HL-60 (cell line): ENCODE data around the gene PTPRN2.

ENCODE experiments used
- DNase-seq, 2 experiments: peaks; one replicate each; pipeline ENCODE4 v3.0.0-alpha.2; 2010 to 2020; ENCODE audit warnings: low read depth in 1 of 2, low spot score in 1 of 2
- H3K27ac ChIP-seq: fragments of 250-450 bp; sonication (Bioruptor Pico); replicated peaks from 2 replicates; pipeline ENCODE4 v1.5.1; 2020; ENCODE audit warnings: mild to moderate bottlenecking, moderate library complexity
- H3K27me3 ChIP-seq: fragments of 250-450 bp; sonication (Bioruptor Pico); 2 replicates; pipeline ENCODE4 v1.5.1; 2021; ENCODE audit warnings: mild to moderate bottlenecking, moderate library complexity; ENCODE audit not compliant: insufficient read depth, poor library complexity, severe bottlenecking
- H3K4me3 ChIP-seq: replicated peaks from 2 replicates; pipeline ENCODE4 v1.5.1; 2011; ENCODE audit warnings: mild to moderate bottlenecking, control low read depth, low read length; ENCODE audit not compliant: insufficient read depth
- CTCF ChIP-seq: IDR thresholded peaks from one replicate; pipeline ENCODE4 v1.5.1; 2011; ENCODE audit warnings: low read length, control low read depth, inconsistent platforms; ENCODE audit not compliant: insufficient read depth
- GABPA ChIP-seq: IDR thresholded peaks from 2 replicates; pipeline ENCODE4 v1.6.1; 2012; ENCODE audit warnings: low read depth
- POLR2AphosphoS5 ChIP-seq: IDR thresholded peaks from 2 replicates; pipeline ENCODE4 v1.6.1; 2012; ENCODE audit warnings: low read depth
- SPI1 ChIP-seq: IDR thresholded peaks from 2 replicates; pipeline ENCODE4 v1.6.1; 2012; ENCODE audit warnings: low read depth, mild to moderate bottlenecking, borderline replicate concordance
- TF ChIP-seq, protein P1 (sequence below): IDR thresholded peaks from 2 replicates; pipeline ENCODE4 v1.6.1; 2012; ENCODE audit warnings: low read depth; ENCODE audit not compliant: insufficient replicate concordance

PTPRN2 gene

GRCh38 chr7:157537056-157537455, 1050.6 kb downstream of the PTPRN2 start:
- no peak for TF ChIP-seq SPI1
- TF ChIP-seq POLR2AphosphoS5: no peak
- no peak for TF ChIP-seq CTCF
- no peak for TF ChIP-seq GABPA
- TF ChIP-seq, protein P1, sequence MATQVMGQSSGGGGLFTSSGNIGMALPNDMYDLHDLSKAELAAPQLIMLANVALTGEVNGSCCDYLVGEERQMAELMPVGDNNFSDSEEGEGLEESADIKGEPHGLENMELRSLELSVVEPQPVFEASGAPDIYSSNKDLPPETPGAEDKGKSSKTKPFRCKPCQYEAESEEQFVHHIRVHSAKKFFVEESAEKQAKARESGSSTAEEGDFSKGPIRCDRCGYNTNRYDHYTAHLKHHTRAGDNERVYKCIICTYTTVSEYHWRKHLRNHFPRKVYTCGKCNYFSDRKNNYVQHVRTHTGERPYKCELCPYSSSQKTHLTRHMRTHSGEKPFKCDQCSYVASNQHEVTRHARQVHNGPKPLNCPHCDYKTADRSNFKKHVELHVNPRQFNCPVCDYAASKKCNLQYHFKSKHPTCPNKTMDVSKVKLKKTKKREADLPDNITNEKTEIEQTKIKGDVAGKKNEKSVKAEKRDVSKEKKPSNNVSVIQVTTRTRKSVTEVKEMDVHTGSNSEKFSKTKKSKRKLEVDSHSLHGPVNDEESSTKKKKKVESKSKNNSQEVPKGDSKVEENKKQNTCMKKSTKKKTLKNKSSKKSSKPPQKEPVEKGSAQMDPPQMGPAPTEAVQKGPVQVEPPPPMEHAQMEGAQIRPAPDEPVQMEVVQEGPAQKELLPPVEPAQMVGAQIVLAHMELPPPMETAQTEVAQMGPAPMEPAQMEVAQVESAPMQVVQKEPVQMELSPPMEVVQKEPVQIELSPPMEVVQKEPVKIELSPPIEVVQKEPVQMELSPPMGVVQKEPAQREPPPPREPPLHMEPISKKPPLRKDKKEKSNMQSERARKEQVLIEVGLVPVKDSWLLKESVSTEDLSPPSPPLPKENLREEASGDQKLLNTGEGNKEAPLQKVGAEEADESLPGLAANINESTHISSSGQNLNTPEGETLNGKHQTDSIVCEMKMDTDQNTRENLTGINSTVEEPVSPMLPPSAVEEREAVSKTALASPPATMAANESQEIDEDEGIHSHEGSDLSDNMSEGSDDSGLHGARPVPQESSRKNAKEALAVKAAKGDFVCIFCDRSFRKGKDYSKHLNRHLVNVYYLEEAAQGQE: no peak
- no peak overlapping the region for H3K4me3 ChIP-seq
- DNase-seq: no peak
- peaks cover 2% of the 10 kb centered on the region for H3K27me3 ChIP-seq
- no peak overlapping the region for H3K27ac ChIP-seq

- H3K4me3 ChIP-seq: no peak overlapping the region
- no peak for DNase-seq
- no peaks in the 10 kb centered on the region for H3K27me3 ChIP-seq
- H3K27ac ChIP-seq: no peak overlapping the region
- TF ChIP-seq POLR2AphosphoS5 (no peak), SPI1 (no peak), CTCF (no peak), GABPA (no peak)
- TF ChIP-seq, protein P1: no peak
These were observed 1055.6 kb downstream of the PTPRN2 start for GRCh38 chr7:157532068-157532467.

DNA sequence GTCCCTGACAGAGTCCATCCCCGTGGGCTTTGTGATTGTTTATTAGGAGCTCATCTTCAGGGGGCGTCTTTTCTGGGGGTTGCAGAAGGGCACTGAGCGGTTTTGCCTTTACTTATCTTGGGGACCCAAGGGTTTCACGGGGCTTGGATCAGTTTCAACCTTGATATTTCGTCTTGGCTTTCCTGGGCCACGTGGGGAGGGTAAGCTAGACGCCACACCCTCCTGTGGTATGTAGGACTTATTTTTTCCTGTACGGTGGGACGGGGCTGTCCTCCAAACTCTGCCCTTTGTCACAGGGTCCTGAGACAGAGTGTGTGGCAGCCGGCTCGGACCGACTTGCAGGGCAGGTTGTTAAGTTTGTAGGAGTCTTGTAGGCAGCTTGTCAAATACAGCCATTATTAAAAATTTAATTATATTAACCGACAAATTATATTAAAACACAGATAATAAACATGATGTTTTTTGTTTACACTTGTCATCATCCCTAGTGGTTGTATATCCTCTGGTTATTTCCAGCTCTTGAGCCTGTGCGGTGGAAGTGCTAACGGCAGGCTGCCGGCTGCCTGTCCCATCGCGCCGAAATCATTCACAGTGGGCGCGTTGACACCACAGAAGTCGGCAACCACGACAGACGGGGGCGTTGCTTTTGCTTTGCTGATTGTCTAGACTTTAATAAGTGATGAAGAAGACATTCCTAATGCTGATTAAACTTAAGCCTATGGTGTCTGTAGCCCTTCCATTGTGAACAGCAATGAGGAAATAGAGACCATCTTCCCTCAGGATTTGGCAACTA, 1057.7 kb downstream of the PTPRN2 start:
- DNase-seq: no peak
- peaks cover 3% of the 10 kb centered on the region for H3K27me3 ChIP-seq

More for the DNA sequence above, 1057.7 kb downstream of the PTPRN2 start:
- Histone ChIP-seq H3K4me3 (no peak overlapping the region), H3K27ac (no peak overlapping the region)
- no peak for TF ChIP-seq SPI1
- TF ChIP-seq GABPA: no peak
- no peak for TF ChIP-seq POLR2AphosphoS5
- TF ChIP-seq, protein P1: no peak
- no peak for TF ChIP-seq CTCF
